ENCODE data around the gene PTH2R.

- TF ChIP-seq GATA2 (IDR thresholded peaks at IDR 0.05; ENCODE audit: low read depth, low read length) (no peak), GATA3 (IDR thresholded peaks at IDR 0.05; ENCODE audit: low read depth, low read length) (no peak)
Measured at GRCh38 chr2:208360259-208361076, 46.1 kb upstream of the PTH2R start.
